GM12873 (cell line): ENCODE measurements around the gene CCDC185.

Experiments used
- TF ChIP-seq, protein P1 (sequence below): IDR thresholded peaks from 2 replicates; pipeline ENCODE4 v1.5.1; 2012; ENCODE audit warnings: low read depth, mild to moderate bottlenecking, moderate library complexity, low read length, control low read depth; ENCODE audit not compliant: insufficient read depth; ENCODE audit errors: missing control alignments

CCDC185 gene

DNA sequence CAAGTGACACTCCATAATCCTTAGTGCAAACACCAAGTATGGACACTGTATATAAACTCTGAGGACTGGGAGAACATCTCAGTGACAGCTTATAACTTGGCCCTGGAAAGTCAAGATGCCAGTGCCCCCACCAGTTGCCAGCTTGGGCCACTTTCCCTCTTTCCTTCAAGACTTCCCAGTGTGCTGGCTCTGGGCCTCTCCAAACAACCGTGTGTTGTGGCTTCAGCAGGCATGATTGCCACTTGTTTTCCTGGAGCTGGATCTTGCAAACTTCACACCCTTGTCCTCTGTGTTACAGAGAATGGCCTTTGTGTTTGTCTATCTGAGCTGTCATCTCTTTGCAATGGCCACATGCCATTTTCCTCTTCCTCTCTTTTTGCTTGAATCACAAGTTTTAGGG, 37.0 kb downstream of the CCDC185 start:
- TF ChIP-seq, protein P1, sequence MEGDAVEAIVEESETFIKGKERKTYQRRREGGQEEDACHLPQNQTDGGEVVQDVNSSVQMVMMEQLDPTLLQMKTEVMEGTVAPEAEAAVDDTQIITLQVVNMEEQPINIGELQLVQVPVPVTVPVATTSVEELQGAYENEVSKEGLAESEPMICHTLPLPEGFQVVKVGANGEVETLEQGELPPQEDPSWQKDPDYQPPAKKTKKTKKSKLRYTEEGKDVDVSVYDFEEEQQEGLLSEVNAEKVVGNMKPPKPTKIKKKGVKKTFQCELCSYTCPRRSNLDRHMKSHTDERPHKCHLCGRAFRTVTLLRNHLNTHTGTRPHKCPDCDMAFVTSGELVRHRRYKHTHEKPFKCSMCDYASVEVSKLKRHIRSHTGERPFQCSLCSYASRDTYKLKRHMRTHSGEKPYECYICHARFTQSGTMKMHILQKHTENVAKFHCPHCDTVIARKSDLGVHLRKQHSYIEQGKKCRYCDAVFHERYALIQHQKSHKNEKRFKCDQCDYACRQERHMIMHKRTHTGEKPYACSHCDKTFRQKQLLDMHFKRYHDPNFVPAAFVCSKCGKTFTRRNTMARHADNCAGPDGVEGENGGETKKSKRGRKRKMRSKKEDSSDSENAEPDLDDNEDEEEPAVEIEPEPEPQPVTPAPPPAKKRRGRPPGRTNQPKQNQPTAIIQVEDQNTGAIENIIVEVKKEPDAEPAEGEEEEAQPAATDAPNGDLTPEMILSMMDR = no peak

- TF ChIP-seq, protein P1 = no peak
These were observed 43.9 kb downstream of the CCDC185 start for GRCh38 chr1:223437151-223437550.

DNA sequence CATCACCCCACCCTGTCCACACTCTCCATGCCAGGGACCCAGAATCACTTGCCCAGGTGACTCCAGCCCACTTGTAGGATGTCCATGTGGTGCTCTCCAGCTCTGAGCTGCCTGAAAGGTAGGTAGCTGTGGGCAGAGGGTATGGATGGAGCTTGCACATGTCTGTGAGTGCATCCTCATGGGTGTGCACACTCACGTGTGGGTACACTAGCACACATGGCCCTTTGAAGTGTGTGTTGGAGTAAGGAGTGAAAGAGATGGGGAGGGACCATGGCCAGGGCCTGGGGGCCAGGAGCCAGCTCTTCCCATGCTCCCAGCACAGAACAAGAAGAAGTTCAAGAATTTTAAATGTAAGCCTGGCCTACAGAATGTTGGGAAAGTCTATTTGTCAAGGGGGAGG, 50.2 kb downstream of the CCDC185 start:
- TF ChIP-seq, protein P1 = no peak

- TF ChIP-seq, protein P1 = no peak
These were observed 51.2 kb downstream of the CCDC185 start for GRCh38 chr1:223444411-223444810.
